Stimulated activated CD8-positive, alpha-beta memory T cell treated with anti-CD3 and anti-CD28 coated beads, Interleukin-12 subunit alpha, Interleukin-12 subunit beta, amount 100 ng/mL, for 24 hours (primary cell): ENCODE measurements around the gene SPNS1.
A peak's percentile ranks its signal among the peaks of the same experiment; 100 is the strongest.
"Not testable (repeated sequence)": the region's sequence is repeated elsewhere in the genome, so short reads cannot be mapped to it uniquely, and the experiment has no call there.

Experiments
- DNase-seq: peaks from one replicate; pipeline ENCODE4 v3.0.0-alpha.2; 2020; ENCODE audit errors: extremely low read depth

SPNS1 gene, protein sequence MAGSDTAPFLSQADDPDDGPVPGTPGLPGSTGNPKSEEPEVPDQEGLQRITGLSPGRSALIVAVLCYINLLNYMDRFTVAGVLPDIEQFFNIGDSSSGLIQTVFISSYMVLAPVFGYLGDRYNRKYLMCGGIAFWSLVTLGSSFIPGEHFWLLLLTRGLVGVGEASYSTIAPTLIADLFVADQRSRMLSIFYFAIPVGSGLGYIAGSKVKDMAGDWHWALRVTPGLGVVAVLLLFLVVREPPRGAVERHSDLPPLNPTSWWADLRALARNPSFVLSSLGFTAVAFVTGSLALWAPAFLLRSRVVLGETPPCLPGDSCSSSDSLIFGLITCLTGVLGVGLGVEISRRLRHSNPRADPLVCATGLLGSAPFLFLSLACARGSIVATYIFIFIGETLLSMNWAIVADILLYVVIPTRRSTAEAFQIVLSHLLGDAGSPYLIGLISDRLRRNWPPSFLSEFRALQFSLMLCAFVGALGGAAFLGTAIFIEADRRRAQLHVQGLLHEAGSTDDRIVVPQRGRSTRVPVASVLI

GRCh38 chr16:28974437-28975157, at the start of gene SPNS1:
Gene SPNS1 (plus strand): TSS chr16:28974778. CDS start chr16:28975152, 374 bp downstream.
- peak; percentile 89 for DNase-seq

DNA sequence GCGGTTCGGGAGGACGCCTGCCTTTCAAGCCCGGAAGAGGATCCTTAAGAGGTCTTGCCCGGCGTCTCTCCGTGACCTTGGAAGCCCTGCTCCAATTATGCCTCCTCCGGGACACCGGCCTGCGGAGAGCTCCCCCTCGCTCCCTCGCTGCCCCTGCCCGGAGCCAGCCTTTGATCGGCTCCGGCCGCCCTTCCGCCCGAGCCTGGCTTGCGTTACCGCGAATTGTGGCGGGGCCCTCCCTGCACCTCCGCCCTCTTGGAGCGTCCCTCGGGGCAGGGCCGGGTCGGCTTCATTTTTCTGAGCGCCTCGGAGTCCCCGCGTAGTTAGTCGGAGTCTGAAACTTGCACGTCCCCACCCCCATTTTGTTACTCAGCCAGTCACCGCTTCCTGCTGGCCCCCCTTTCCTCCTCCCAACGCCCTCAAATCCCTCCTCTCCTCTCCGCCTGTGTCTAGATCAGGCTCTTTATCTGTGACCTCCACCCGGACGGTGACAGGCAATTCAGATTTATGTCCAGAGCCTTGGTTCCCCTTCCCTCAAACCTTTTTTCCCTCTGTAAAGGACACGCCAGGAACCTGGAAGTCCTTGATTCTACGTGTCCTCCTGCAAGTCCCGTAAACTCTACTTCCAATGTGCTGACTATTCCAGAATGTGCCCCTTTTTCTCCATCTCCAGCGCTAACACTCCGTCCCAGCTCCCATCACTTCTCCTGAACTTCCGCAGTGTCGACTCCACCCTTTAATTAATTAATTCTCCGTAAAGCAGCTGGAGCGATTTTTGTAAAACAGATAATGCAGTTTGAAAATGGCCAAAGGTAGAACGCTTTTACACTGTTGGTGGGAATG, 49.0 kb upstream of the SPNS1 start:
- DNase-seq, result peak; percentile 57

GRCh38 chr16:28926284-28926683, 48.3 kb upstream of the SPNS1 start:
- DNase-seq, result not testable (repeated sequence)

DNA sequence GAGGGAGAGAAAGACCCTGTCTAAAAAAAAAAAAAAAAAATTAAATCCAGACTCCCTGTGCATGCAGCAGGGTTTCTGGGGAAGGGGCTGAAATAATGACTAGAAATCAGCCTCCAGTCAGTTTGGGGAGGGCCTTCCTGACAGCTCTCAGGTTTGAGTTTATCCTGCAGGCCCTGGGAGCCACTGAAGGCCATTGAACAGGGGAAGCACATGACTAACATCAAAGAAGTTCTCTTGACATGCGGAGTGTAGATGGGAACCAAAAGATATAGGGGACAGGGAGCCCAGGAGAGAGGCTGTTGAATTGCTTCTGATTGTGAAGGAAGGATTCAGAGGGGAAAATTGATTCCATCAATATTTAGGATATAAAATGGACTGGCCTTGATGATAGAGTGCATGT, 46.8 kb upstream of the SPNS1 start:
- DNase-seq, result no peak

DNA sequence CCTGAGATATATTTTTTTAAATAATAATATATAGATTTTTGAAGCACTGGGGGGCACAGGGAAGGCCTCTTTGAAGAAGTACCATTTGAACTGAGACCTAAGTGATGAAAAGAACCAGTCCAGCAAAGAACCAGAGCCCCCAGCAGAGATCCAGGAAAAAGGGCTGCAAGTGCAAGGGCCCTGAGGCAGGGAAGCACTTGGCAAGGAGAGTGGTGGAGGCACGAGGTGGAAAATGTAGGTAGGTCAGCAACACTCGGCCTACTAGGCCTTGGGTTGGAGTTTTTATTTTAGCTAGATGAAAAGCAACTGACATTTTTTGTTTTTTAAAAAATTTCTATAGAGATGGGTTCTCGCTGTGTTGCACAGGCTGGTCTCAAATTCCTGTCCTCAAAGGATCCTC, 44.4 kb upstream of the SPNS1 start:
- no peak for DNase-seq

GRCh38 chr16:28930652-28931051, 43.9 kb upstream of the SPNS1 start:
- DNase-seq, result no peak

- DNase-seq, result no peak
These were observed 42.8 kb upstream of the SPNS1 start, which contains the start of gene CD19 for GRCh38 chr16:28931801-28932225. Gene CD19 (plus strand): TSS chr16:28931971. CDS start chr16:28932001, 30 bp downstream.

- no peak for DNase-seq
These were observed 42.0 kb upstream of the SPNS1 start for GRCh38 chr16:28932339-28933141.

DNA sequence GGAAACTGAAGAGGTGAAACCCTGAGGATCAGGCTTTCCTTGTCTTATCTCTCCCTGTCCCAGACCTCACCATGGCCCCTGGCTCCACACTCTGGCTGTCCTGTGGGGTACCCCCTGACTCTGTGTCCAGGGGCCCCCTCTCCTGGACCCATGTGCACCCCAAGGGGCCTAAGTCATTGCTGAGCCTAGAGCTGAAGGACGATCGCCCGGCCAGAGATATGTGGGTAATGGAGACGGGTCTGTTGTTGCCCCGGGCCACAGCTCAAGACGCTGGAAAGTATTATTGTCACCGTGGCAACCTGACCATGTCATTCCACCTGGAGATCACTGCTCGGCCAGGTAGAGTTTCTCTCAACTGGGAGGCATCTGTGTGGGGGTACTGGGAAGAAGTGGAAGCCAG, 41.4 kb upstream of the SPNS1 start:
- DNase-seq, result no peak

DNA sequence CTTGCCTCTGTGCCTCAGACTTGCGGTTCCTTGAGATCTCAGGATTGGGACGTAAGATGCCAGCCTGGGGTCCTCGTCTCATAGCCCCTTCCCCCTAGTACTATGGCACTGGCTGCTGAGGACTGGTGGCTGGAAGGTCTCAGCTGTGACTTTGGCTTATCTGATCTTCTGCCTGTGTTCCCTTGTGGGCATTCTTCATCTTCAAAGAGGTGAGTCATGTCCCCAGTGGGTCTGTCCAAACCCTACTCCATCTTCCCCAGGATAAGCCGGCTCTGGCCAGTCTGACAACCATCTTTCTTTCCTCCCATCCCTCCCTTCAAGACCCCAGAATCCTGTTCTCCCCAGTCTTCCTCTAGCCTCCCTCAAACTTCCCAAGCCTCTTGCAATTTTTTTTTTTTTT, 39.2 kb upstream of the SPNS1 start:
- DNase-seq, result no peak

GRCh38 chr16:28935924-28936783, 38.4 kb upstream of the SPNS1 start:
- peak; percentile 56 for DNase-seq

DNA sequence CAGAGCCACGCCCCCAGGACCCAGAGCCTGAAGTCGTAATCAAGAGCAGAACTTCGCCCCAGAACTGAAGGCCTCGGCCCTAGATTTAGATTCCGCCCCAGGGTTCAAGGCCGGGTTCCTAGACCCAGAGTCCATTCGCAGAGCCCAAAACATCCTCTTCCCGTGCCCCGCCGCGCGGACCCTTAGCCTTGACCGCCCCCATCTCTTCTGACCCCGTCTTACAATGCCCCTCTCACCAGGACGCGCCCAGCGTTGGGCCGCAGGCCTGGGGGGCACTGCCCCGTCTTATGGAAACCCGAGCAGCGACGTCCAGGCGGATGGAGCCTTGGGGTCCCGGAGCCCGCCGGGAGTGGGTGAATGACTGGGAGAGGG, 37.8 kb upstream of the SPNS1 start:
- DNase-seq, result no peak

GRCh38 chr16:28937222-28937876, 37.2 kb upstream of the SPNS1 start:
- DNase-seq, result no peak

DNA sequence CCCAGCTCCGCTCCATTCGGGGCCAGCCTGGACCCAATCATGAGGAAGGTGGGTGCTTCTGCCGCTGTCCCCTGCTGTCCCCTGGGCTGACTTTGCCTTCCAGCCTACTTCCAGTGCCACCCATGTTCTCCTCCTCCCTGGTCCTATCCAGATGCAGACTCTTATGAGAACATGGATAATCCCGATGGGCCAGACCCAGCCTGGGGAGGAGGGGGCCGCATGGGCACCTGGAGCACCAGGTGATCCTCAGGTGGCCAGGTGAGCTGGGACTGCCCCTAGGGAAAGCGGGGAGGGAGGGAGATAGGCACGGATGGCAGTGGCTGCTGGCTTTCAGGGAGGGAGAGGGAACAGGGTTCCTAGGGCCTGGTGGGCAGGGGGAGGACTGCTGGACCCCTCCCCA, 35.9 kb upstream of the SPNS1 start:
- DNase-seq, result no peak

- not testable (repeated sequence) for DNase-seq
These were observed 34.8 kb upstream of the SPNS1 start for GRCh38 chr16:28939825-28940224.

GRCh38 chr16:28943281-28943680, 31.3 kb upstream of the SPNS1 start:
- DNase-seq, result no peak

GRCh38 chr16:28946681-28947080, 27.9 kb upstream of the SPNS1 start:
- DNase-seq, result no peak

GRCh38 chr16:28950648-28951409, 23.7 kb upstream of the SPNS1 start, which contains the start of gene NFATC2IP:
Gene NFATC2IP (plus strand): TSS chr16:28950937. CDS start chr16:28951012, 75 bp downstream.
- peak; percentile 99 for DNase-seq
